Retinal pigment epithelial cell (primary cell): ENCODE measurements around the gene PLEKHA7.

Experiments
- DNase-seq: peaks from one replicate; pipeline ENCODE4 v3.0.0-alpha.2; 2010; ENCODE audit warnings: low read depth
- H3K4me3 ChIP-seq: 2 replicates; pipeline ENCODE4 v1.5.1; 2011; ENCODE audit warnings: mild to moderate bottlenecking, low read length, control low read depth, moderate library complexity
- TF ChIP-seq, protein P1 (sequence below): conservative IDR thresholded peaks from 2 replicates; pipeline ENCODE4 v1.5.1; 2011; ENCODE audit warnings: low read depth, low read length, control low read depth, inconsistent platforms

PLEKHA7 gene

GRCh38 chr11:16812274-16812673 is 201.9 kb downstream of the PLEKHA7 start:
- no peak overlapping the region for H3K4me3 ChIP-seq
- TF ChIP-seq, protein P1, sequence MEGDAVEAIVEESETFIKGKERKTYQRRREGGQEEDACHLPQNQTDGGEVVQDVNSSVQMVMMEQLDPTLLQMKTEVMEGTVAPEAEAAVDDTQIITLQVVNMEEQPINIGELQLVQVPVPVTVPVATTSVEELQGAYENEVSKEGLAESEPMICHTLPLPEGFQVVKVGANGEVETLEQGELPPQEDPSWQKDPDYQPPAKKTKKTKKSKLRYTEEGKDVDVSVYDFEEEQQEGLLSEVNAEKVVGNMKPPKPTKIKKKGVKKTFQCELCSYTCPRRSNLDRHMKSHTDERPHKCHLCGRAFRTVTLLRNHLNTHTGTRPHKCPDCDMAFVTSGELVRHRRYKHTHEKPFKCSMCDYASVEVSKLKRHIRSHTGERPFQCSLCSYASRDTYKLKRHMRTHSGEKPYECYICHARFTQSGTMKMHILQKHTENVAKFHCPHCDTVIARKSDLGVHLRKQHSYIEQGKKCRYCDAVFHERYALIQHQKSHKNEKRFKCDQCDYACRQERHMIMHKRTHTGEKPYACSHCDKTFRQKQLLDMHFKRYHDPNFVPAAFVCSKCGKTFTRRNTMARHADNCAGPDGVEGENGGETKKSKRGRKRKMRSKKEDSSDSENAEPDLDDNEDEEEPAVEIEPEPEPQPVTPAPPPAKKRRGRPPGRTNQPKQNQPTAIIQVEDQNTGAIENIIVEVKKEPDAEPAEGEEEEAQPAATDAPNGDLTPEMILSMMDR: no peak
- DNase-seq: peak; percentile 41

- TF ChIP-seq, protein P1: no peak
- H3K4me3 ChIP-seq: no peak overlapping the region
Measured at GRCh38 chr11:16811136-16812020, 202.8 kb downstream of the PLEKHA7 start.

GRCh38 chr11:16809886-16810668 is 204.1 kb downstream of the PLEKHA7 start:
- H3K4me3 ChIP-seq: no peak overlapping the region
- DNase-seq: no peak
- TF ChIP-seq, protein P1: no peak

More at GRCh38 chr11:16811136-16812020, 202.8 kb downstream of the PLEKHA7 start:
- DNase-seq: no peak

- TF ChIP-seq, protein P1: no peak
- DNase-seq: no peak
- no peak overlapping the region for H3K4me3 ChIP-seq
Measured at GRCh38 chr11:16807306-16807705, 206.9 kb downstream of the PLEKHA7 start.

DNA sequence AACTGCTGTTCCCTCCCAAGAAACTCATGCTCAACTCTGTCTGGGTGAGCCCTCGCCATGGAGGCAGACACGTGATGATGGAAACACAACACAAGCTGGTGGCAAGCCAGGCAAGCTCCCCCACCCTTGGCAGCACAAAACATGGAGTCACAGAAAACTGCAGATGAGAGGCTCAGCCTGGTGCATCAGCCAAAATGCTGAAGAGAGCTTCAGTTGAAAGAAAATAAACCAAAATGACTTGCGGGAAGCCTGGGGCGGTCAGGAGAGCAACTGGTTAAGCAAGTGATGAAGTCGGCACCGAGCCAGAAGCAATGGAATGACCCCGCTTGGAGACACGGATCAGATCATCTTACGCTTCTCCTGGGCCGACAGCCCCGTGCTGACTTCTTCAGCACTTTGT is 207.4 kb downstream of the PLEKHA7 start:
- H3K4me3 ChIP-seq: no peak overlapping the region
- no peak for DNase-seq
- TF ChIP-seq, protein P1: no peak

GRCh38 chr11:16805938-16806337 is 208.3 kb downstream of the PLEKHA7 start:
- TF ChIP-seq, protein P1: no peak
- DNase-seq: no peak
- H3K4me3 ChIP-seq: no peak overlapping the region
